ENCODE data around the gene OSBPL3. TPM values are rescaled to one million over a fixed set of nuclear protein-coding genes. Genes with fewer than 3 reads are reported as not detected.

OSBPL3 gene
- total RNA-seq, 1 experiment from 2014 or later: 8.6 TPM

GRCh38 chr7:24870766-24871165 lies 109.2 kb downstream of the OSBPL3 start:
- WGBS (ENCODE audit: extremely low coverage, insufficient read length, low lambda C conversion rate): no CpG with 5 or more reads among the region's 6 CpGs
- H4K5ac ChIP-seq (ENCODE audit: insufficient read length, low read depth, low read length): no peak overlapping the region
- no peaks in the 10 kb centered on the region for H3K79me1 ChIP-seq (ENCODE audit: insufficient read depth, low read depth, low read length, poor library complexity, severe bottlenecking)
- H3K9ac ChIP-seq (ENCODE audit: extremely low read depth, insufficient read length, low read length): no peak overlapping the region
- no peak overlapping the region for H2BK120ac ChIP-seq (ENCODE audit: low read depth, low read length, poor library complexity, severe bottlenecking)
- no peak overlapping the region for H2BK12ac ChIP-seq (ENCODE audit: insufficient read length, low read depth, low read length)
- no peak overlapping the region for H3K4ac ChIP-seq (ENCODE audit: low read depth, low read length)
- no peaks in the 10 kb centered on the region for H3K79me2 ChIP-seq (ENCODE audit: insufficient read depth, low read length)
- no peak overlapping the region for H2BK15ac ChIP-seq (ENCODE audit: low read depth, low read length)
- no peaks in the 10 kb centered on the region for H3K23me2 ChIP-seq (ENCODE audit: insufficient read length, low read depth, low read length, poor library complexity, severe bottlenecking)
- no peaks in the 10 kb centered on the region for H4K20me1 ChIP-seq (ENCODE audit: control insufficient read depth, insufficient read depth, insufficient read length)
- H3K9me3 ChIP-seq (ENCODE audit: control insufficient read depth, low read depth, low read length): no peaks in the 10 kb centered on the region
- H3K14ac ChIP-seq (ENCODE audit: insufficient read depth, low read length): no peak overlapping the region
- Mint-ChIP-seq H3K27me3 (ENCODE audit: low read depth) (no peaks in the 10 kb centered on the region), H3K9me3 (no peaks in the 10 kb centered on the region), H3K4me1 (peaks cover 17 to 20% of the 10 kb centered on the region in 2 experiments), H3K27ac (no peak overlapping the region), H3K36me3 (ENCODE audit: insufficient read depth in 1 of 3, low read depth in 3 of 3) (peaks cover 0 to 4% (median 4%) of the 10 kb centered on the region in 3 experiments; a peak in 5 of 7 replicates), H3K4me3 (no peak overlapping the region)
- H2BK5ac ChIP-seq (ENCODE audit: insufficient read length, low read length): no peak overlapping the region
- H2BK20ac ChIP-seq (ENCODE audit: low read depth, low read length, poor library complexity, severe bottlenecking): no peak overlapping the region
- H3K4me1 ChIP-seq (ENCODE audit: insufficient read depth, low read length): no peaks in the 10 kb centered on the region; the same call in 1 of the 2 replicates
- no peak overlapping the region for H3T11ph ChIP-seq (ENCODE audit: low read length)
- H4K8ac ChIP-seq (replicated peaks; ENCODE audit: insufficient read length, low read depth, low read length): no peak overlapping the region
- no peak overlapping the region for H3K56ac ChIP-seq (ENCODE audit: insufficient read length, low read depth, low read length)
- no peak overlapping the region for H4K91ac ChIP-seq (ENCODE audit: insufficient read length, low read depth, low read length)
- DNase-seq: no peak
- H3K4me2 ChIP-seq (ENCODE audit: insufficient read depth, insufficient read length, low read length): no peak overlapping the region
- no peak overlapping the region for H3K23ac ChIP-seq (ENCODE audit: insufficient read length, low read depth, low read length)
- no peak overlapping the region for H2AK5ac ChIP-seq (ENCODE audit: insufficient read length, low read length)
- H3K27ac ChIP-seq (ENCODE audit: insufficient read length, low read depth, low read length): no peak overlapping the region
- H3K18ac ChIP-seq (ENCODE audit: insufficient read length, low read depth, low read length): no peak overlapping the region
- no peaks in the 10 kb centered on the region for H3K27me3 ChIP-seq (ENCODE audit: insufficient read depth, low read length)
- no peak overlapping the region for H2AFZ ChIP-seq (ENCODE audit: low read length)
- no peak for TF ChIP-seq CTCF (conservative IDR thresholded peaks at IDR 0.05)

All from H9 (cell line).